Kidney capillary endothelial cell (primary cell): ENCODE data around the gene INO80C.
"Not testable (repeated sequence)": the region's sequence is repeated elsewhere in the genome, so short reads cannot be mapped to it uniquely, and the experiment has no call there.

ENCODE experiments used
- DNase-seq: peaks from one replicate; pipeline ENCODE4 v3.0.0-alpha.2; 2018; ENCODE audit warnings: low spot score

Gene INO80C

DNA sequence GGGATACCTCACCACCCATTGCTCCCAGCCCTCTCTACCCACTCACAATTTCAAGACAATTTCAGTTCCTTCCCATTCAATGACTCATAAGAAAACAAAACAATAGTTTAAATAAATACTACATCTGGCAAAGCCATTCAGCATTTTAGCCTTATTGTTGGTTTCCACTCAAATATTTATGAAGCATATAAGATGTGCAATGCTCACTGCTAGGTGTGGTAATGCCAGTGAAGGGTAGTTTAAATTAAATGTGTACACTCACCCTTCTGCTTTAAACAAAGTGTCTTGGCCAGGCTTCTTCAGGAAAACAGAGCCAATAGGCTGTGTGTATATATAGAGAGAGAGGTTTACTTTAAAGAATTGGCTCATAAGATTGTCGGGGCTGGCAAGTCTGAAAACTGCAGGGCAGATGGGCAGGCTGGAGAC lies 37.0 kb downstream of the INO80C start:
- peak; percentile 67 for DNase-seq

DNA sequence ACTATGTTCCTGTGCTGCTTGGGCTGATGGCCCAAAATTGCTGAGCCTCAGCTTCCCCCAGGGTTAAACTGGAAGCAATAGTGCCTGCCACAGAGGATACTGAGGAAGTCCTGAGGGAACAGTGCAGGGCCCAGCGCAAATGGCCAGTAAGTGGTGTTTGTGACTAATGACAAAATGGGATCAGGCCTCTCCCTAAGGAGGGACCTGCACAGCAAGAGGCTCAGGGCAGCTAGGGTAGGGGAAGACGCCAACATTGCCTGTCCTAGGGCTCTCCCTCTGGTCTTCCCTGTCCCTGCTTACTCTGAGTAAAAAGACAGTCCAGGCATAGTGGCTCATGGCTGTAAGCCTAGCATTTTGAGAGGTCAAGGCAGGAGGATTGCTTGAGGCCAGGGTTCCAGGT lies 37.8 kb downstream of the INO80C start:
- DNase-seq: no peak

GRCh38 chr18:35458677-35459441 lies 38.9 kb downstream of the INO80C start:
- peak; percentile 99 for DNase-seq

GRCh38 chr18:35458271-35458670 lies 39.5 kb downstream of the INO80C start:
- no peak for DNase-seq

GRCh38 chr18:35457140-35457704 lies 40.5 kb downstream of the INO80C start:
- no peak for DNase-seq

DNA sequence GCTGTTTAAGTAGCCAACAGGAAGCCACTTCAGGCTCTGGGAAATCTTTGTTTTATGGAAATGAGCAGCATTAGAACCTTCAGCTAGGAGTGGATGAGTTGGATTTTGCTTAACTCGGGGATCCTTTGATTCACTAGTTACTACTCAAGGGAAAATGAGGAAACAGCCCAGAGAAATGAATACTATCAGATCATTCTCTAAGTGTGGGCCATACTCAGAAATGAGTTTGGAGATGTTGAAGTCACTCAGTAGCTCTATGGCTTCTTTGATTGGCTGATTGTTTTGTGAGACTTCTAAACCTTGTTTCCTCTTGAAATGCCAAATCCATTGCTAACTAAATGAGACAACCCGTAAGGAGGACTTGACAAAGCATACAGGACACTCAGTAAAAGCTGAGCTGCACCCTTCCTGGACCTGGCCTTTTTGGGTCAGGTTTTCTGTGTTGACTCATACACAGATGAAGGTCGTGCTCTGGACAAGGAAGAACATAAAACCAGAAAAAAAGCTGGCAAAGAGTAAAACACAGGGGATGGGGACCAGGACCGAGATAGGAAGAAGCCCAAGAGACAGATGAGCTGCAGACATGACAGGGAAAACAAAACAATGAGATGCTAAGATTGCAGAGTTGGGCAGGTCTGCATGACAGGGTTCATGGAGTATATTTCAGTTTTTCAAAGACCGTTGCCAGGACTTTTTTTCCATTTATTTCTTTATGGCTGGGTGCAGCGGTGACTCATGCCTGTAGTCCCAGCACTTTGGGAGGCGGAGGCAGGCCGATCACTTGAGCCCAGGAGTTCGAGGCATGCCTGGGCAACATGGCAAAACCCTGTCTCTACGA lies 41.6 kb downstream of the INO80C start:
- no peak for DNase-seq

GRCh38 chr18:35454803-35455202 lies 43.0 kb downstream of the INO80C start:
- DNase-seq: no peak

GRCh38 chr18:35453065-35453464 lies 44.7 kb downstream of the INO80C start:
- DNase-seq: not testable (repeated sequence)

DNA sequence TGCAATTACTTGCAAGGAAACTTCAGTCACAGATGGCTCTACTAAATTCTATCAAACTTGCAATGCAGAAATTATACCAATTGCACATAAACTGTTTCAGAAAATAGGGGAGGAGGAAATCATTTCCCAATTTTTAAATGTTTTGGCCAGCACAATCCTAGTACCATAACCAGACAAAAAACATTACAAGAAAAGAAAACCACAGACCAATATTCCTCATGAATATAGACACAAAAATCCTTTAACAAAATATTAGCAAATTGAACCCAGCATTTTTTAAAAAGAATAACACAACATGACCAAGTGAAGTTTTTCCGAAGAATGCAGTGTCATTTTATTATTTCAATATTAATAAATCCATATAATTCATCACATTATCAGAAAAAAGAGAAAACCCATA lies 45.8 kb downstream of the INO80C start:
- DNase-seq: no peak

- DNase-seq: no peak
Observed at GRCh38 chr18:35451032-35451431, 46.7 kb downstream of the INO80C start.

DNA sequence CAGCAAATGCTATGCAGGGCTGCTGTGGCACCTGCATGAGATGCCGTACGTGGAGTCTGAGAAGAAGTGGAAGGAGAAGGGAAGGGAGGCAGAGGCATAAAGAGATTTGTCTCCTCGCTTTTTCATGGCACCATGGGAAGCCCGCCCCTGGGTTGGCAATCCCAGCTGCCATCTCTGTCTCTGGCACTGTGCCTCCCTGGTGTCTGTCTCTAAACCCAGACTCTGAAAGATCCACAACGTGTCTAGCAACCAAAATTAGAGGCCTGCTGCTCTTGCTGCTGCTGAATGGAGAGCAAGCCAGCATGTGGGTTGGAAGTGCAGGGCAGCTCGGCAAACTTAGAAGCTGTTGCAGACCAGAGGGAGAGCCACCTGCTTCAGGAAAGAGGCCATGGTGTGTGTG lies 53.1 kb downstream of the INO80C start:
- no peak for DNase-seq

DNA sequence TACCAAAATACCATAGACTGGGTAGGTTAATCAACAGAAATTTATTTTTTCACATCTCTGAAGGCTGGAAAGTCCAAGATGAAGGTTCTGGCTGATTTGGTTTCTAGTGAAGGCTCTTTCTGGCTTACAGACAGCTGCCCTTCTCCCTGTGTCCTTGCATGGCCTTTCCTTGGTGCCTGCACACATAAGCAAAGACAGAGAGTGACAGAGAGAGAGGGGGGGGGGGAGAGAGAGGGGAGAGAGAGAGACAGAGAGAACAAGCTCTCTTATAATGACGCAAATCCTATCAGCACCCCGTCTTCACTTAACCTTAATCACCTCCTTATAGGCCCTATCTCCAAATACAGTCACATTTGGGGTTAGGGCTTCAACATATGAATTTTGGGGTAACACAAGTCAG lies 53.9 kb downstream of the INO80C start:
- no peak for DNase-seq

DNA sequence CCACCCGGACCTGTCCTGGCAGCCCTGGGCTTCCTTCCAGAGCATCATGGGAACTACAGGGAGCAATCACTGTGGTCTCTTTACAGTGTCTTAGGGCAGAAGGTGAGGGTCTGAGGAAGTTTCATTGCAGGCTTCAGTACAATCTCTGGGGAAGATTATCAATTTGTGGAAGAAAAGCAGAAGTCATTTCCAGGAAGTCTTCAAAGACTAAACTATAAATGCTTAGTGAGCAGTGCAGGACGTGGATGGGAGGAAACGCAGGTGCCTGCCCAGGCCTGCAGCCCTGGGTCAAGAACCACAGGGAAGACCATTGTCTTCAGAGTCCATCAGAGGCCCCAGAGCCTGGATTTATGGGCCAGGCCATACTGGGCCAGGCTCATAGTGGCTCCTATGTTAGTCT lies 54.3 kb downstream of the INO80C start:
- DNase-seq: no peak

- no peak for DNase-seq
Observed at GRCh38 chr18:35442701-35443100, 55.1 kb downstream of the INO80C start.

DNA sequence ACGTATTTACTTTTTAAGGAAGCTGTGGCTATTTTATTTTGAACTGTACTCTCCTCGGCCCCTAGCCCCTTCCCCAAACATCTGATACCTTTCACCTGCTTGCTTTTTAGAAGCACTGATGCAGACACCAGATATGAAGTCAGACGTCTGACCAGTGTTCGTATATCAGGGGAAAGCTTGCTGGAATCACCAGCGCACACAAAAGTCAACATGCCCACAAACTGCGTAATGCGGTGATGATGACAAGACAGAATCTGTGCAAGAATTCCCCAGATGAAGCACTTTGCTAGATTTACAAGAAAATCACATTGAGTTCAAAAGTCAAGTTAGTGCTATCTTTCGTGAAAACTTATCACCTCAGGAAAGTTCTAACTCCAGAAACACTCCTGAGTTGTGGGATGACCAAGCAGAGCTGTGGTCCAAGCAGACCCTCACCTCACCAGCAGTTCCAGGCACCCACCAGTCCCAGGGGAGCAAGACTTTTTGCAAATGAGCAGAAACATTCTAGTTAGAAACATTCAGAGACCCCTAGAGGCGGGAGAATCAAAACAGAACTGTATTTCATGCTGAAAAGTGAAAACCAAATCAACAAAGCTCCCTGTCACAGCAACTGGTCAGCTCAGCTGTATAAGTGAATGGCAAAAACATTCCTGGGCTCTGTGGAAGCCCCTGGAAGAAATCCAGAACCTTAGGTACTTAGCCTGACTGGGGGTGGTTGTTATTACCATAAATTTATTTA lies 55.7 kb downstream of the INO80C start:
- DNase-seq: no peak

DNA sequence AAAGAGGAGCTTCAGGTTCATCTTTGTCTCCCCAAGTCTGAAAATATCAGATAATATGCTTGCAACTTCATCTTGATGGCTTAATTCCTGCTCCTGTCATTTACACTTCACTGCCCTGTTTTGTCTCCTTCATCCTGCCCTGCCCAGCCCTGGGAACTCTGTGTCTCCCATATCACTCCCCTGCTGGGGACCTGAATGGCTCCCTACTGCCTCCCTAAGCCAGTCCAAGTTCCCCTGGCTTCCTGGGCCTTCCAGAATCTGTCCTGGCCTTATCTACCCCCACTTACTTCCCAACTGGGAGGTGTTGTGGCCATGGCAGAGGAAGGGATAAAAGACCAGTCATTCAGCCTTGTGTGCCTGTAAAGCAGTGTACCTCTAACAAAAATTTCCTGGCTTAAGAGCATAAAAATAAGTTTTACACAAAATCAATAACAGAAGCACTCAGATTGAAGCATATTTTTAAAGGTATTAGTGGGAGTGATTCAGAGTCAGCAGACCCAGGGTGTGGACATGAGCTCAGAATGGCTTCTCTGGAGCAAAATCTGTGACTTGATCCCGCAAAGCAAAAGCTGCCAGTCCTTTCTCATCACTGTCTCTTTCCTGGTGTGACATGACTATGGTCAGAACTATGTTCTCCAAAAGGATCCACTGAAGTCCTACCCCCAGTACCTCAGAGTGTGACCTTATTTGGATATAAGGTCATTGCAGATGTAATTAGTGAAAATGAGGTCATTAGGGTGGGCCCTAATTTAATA lies 59.1 kb downstream of the INO80C start:
- no peak for DNase-seq

- no peak for DNase-seq
Observed at GRCh38 chr18:35437836-35438235, 59.9 kb downstream of the INO80C start.

DNA sequence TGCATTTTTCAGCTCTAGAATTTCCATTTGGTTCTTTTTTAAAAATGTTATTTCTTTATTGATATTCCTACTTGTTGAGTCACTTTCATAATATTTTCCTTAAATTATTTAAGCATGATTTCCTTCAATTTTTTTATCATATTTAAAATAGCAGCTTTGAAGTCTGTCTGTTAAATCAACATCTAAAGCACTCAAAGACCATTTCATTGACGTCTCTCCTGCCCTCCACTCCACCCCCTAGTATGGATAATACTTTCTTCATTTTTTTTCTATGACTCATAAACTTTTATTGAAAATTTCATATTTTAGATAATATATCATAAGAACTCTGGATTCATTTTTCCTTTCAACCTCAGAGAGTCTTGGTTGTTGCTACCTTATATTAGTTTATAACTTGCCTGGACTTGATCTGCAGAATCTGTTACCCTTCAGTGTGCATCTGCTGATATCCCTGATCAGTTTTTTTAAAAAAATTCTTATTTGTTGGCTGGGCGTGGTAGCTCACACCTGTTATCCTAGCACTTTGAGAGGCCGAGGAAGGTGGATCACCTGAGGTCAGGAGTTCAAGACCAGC lies 61.6 kb downstream of the INO80C start:
- DNase-seq: no peak

DNA sequence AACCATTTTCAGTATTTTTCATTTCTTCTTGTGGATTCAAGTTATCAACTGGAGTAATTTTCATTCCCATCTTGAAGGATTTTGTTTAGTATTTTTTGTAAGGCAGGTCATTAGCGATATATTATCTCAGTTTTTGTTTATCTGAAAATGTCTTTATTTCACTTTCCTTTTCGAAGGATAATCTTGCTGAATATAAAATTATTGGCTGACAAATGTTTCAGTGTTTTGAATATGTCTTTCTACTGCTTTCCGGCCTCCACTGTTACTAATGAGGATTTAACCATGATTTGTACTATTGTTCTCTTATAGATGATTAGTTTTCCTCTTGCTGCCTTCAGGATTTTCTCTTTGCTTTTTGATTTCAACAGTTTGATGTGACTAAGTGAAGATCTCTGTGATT lies 62.4 kb downstream of the INO80C start:
- no peak for DNase-seq

GRCh38 chr18:35432565-35433001 lies 65.2 kb downstream of the INO80C start:
- no peak for DNase-seq

- no peak for DNase-seq
Observed at GRCh38 chr18:35431374-35431741, 66.4 kb downstream of the INO80C start.
